ENCODE results near the gene NMNAT2.

DNA sequence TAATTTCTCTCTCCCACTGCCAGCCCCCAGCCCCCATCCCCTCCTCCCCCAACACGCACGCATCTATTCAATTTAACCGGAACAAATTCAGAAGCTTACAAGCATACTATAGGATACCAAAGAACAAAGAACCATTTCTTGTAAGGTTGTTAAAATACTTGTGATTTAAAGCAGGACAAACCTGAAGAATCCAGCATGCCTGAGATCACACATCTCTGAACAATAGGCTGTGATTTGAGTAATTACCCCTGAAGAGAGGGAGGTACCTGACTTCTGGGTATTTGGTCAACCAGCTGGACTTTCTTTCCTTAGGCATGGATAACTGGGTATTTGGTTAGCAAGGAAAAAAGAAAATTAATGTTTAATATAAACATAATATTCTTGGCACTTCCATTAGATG is 105.1 kb downstream of the NMNAT2 start:
- TF ChIP-seq, protein P1, sequence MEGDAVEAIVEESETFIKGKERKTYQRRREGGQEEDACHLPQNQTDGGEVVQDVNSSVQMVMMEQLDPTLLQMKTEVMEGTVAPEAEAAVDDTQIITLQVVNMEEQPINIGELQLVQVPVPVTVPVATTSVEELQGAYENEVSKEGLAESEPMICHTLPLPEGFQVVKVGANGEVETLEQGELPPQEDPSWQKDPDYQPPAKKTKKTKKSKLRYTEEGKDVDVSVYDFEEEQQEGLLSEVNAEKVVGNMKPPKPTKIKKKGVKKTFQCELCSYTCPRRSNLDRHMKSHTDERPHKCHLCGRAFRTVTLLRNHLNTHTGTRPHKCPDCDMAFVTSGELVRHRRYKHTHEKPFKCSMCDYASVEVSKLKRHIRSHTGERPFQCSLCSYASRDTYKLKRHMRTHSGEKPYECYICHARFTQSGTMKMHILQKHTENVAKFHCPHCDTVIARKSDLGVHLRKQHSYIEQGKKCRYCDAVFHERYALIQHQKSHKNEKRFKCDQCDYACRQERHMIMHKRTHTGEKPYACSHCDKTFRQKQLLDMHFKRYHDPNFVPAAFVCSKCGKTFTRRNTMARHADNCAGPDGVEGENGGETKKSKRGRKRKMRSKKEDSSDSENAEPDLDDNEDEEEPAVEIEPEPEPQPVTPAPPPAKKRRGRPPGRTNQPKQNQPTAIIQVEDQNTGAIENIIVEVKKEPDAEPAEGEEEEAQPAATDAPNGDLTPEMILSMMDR (IDR thresholded peaks at IDR 0.05 in 4 of 5, conservative IDR thresholded peaks at IDR 0.05 in 1 of 5) = no peak
- no peak for TF ChIP-seq POLR2A (IDR thresholded peaks at IDR 0.05)
